SU-DHL-6 (cell line): ENCODE measurements around the gene SLC12A7.

Experiments used
- H2AFZ ChIP-seq: fragments of 200-600 bp; sonication (generic); 2 replicates; pipeline ENCODE4 v1.6.1; 2014; ENCODE audit warnings: low read depth, mild to moderate bottlenecking, moderate library complexity, mixed read lengths, antibody characterized with exemption, low read length; ENCODE audit not compliant: severe bottlenecking
- H3F3A ChIP-seq: fragments of 200-600 bp; shearing (Covaris generic); 2 replicates; pipeline ENCODE4 v1.6.0; 2016; ENCODE audit warnings: antibody characterized with exemption, mild to moderate bottlenecking; ENCODE audit not compliant: insufficient read depth
- H3K27ac ChIP-seq: fragments of 200-600 bp; sonication (generic); 2 replicates; pipeline ENCODE4 v1.5.1; 2016; ENCODE audit warnings: low read depth, mild to moderate bottlenecking, low read length, moderate library complexity, mixed read lengths
- H3K27me3 ChIP-seq: fragments of 200-600 bp; sonication (generic), shearing (Covaris generic); 2 replicates; pipeline ENCODE4 v1.6.0; 2014; ENCODE audit warnings: mild to moderate bottlenecking, low read length
- H3K36me3 ChIP-seq: fragments of 200-600 bp; sonication (generic); 2 replicates; pipeline ENCODE4 v1.6.1; 2014; ENCODE audit warnings: mild to moderate bottlenecking, low read length, mixed read lengths
- H3K4me2 ChIP-seq: fragments of 300-600, 200-600 bp; shearing (Covaris generic), sonication (generic); 2 replicates; pipeline ENCODE4 v1.6.0; 2014; ENCODE audit warnings: low read length, low read depth, mild to moderate bottlenecking; ENCODE audit not compliant: poor library complexity, severe bottlenecking
- H3K4me3 ChIP-seq: fragments of 200-600 bp; sonication (generic); 2 replicates; pipeline ENCODE4 v1.5.1; 2014; ENCODE audit warnings: antibody characterized with exemption, low read length, mild to moderate bottlenecking, mixed read lengths; ENCODE audit not compliant: insufficient read depth, poor library complexity, severe bottlenecking
- H3K79me2 ChIP-seq: fragments of 200-600 bp; sonication (generic); 2 replicates; pipeline ENCODE4 v1.6.1; 2014; ENCODE audit warnings: mild to moderate bottlenecking, low read length, moderate library complexity; ENCODE audit not compliant: insufficient read depth
- H3K9ac ChIP-seq: fragments of 200-600 bp; sonication (generic); 2 replicates; pipeline ENCODE4 v1.7.0; 2014; ENCODE audit warnings: mild to moderate bottlenecking, low read length
- H3K9me2 ChIP-seq: fragments of 200-600 bp; sonication (generic); replicated peaks from 2 replicates; pipeline ENCODE4 v1.6.1; 2014; ENCODE audit warnings: low read length; ENCODE audit not compliant: insufficient read depth
- H3K9me3 ChIP-seq: fragments of 200-600 bp; sonication (generic); 2 replicates; pipeline ENCODE4 v1.6.1; 2014; ENCODE audit warnings: low read length, mixed read lengths; ENCODE audit not compliant: insufficient read depth
- H4K20me1 ChIP-seq: fragments of 200-600 bp; sonication (generic); 2 replicates; pipeline ENCODE4 v1.6.1; 2014; ENCODE audit warnings: low read depth, mild to moderate bottlenecking, antibody characterized with exemption, low read length, moderate library complexity, mixed read lengths
- CTCF ChIP-seq: fragments of 200-600 bp; sonication (generic); IDR thresholded peaks from one replicate; pipeline ENCODE4 v1.5.1; 2017; ENCODE audit warnings: antibody characterized with exemption, mild to moderate bottlenecking, low read length, moderate library complexity; ENCODE audit not compliant: insufficient read depth, poor library complexity, severe bottlenecking
- EZH2phosphoT487 ChIP-seq: fragments of 200-600 bp; sonication (generic), shearing (Covaris generic); conservative IDR thresholded peaks from 2 replicates; pipeline ENCODE4 v1.6.1; 2018; ENCODE audit warnings: mild to moderate bottlenecking, antibody characterized with exemption, low read length, moderate library complexity, mixed read lengths

SLC12A7 gene

GRCh38 chr5:1020452-1020961 lies 91.4 kb downstream of the SLC12A7 start:
- Histone ChIP-seq H3K9ac (no peak overlapping the region), H3F3A (no peaks in the 10 kb centered on the region), H4K20me1 (no peaks in the 10 kb centered on the region), H3K4me2 (no peak overlapping the region), H3K36me3 (no peaks in the 10 kb centered on the region), H3K27me3 (no peaks in the 10 kb centered on the region), H3K4me3 (no peak overlapping the region), H3K9me3 (no peaks in the 10 kb centered on the region), H3K27ac (no peak overlapping the region), H3K9me2 (no peaks in the 10 kb centered on the region), H3K79me2 (no peaks in the 10 kb centered on the region), H2AFZ (no peak overlapping the region)
- TF ChIP-seq CTCF (no peak), EZH2phosphoT487 (no peak)

GRCh38 chr5:1019001-1019905 lies 92.6 kb downstream of the SLC12A7 start:
- Histone ChIP-seq H3K9ac (no peak overlapping the region), H4K20me1 (no peaks in the 10 kb centered on the region), H3K27ac (no peak overlapping the region), H3K79me2 (no peaks in the 10 kb centered on the region), H3F3A (no peaks in the 10 kb centered on the region), H3K4me2 (no peak overlapping the region), H3K36me3 (no peaks in the 10 kb centered on the region), H3K9me3 (no peaks in the 10 kb centered on the region), H3K27me3 (no peaks in the 10 kb centered on the region), H2AFZ (no peak overlapping the region), H3K4me3 (no peak overlapping the region), H3K9me2 (no peaks in the 10 kb centered on the region)
- no peak for TF ChIP-seq EZH2phosphoT487
- no peak for TF ChIP-seq CTCF

DNA sequence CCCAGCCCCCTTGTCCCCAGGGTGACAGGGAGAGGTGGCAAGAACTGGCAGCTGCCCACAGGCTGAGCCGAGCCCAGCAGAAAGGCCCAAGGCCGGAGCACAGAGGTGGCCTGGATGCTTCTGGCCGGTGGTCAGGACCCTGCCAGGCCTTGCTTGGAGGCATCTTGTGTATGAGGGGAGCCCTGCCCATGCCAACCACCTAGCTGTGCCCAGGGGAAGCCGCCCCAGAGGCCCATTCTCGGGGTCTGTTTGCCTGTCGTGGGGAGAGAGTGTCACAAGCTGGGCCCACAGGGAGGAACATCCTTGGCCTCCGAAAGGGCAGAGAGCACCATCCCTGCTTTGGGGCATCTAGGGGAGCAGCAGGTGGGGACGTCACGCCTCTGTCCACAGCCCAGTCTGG lies 93.3 kb downstream of the SLC12A7 start:
- Histone ChIP-seq H3K9ac (no peak overlapping the region), H3K36me3 (no peaks in the 10 kb centered on the region), H4K20me1 (no peaks in the 10 kb centered on the region), H3F3A (no peaks in the 10 kb centered on the region), H3K9me2 (no peaks in the 10 kb centered on the region), H3K9me3 (no peaks in the 10 kb centered on the region), H3K4me3 (no peak overlapping the region), H2AFZ (no peak overlapping the region), H3K27ac (no peak overlapping the region), H3K27me3 (no peaks in the 10 kb centered on the region), H3K4me2 (no peak overlapping the region), H3K79me2 (no peaks in the 10 kb centered on the region)
- TF ChIP-seq EZH2phosphoT487 (no peak), CTCF (no peak)
